ENCODE data around the gene MRPL55. TPM values are rescaled to one million over a fixed set of nuclear protein-coding genes. Genes with fewer than 3 reads are reported as not detected.
A peak's percentile ranks its signal among the peaks of the same experiment; 100 is the strongest.

Gene MRPL55
- total RNA-seq, 2 donors from 2014 or later, result 57.6 to 66.7 TPM

DNA sequence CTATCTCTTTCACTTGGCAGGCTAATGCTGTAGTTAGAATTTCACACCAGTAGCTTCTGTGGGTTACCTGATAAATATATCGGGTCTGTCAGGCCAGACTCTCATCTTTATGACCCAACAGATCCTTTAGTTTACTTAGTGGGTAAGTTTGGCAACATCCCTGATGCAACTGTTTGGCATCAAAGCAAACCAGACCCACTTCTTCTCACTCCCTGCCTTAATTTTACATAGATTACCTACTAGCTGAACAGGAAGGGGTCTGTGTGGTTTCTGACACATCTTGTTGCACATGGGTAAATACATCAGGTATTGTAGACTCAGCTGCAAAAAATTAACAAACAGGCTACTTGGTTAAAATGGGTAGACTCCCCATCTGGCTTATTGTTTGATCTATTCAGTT is 27.8 kb upstream of the MRPL55 start:
- Histone ChIP-seq H3K9ac (ENCODE audit: extremely low read depth, low read length, poor library complexity, severe bottlenecking) (no peak overlapping the region), H3K36me3 (ENCODE audit: control insufficient read depth, insufficient read depth, low read length) (peaks cover 3% of the 10 kb centered on the region), H3K27ac (ENCODE audit: low read depth, low read length) (no peak overlapping the region), H3K4me1 (ENCODE audit: control insufficient read depth, insufficient read depth, low read length) (no peaks in the 10 kb centered on the region), H3K9me3 (ENCODE audit: control insufficient read depth, low read length) (no peaks in the 10 kb centered on the region), H3K4me3 (ENCODE audit: low read length) (no peak overlapping the region), H3K27me3 (ENCODE audit: control insufficient read depth, insufficient read depth, low read length, poor library complexity, severe bottlenecking) (peaks cover 61% of the 10 kb centered on the region)
- Mint-ChIP-seq H3K4me1 (peaks cover 6% of the 10 kb centered on the region), H3K9me3 (no peaks in the 10 kb centered on the region), H3K4me3 (no peak overlapping the region), H3K27me3 (ENCODE audit: insufficient read depth) (peaks cover 63% of the 10 kb centered on the region), H3K36me3 (ENCODE audit: low read depth) (no peaks in the 10 kb centered on the region), H3K27ac (no peak overlapping the region)
- 57 to 75% methylated on average over 1 of the region's 1 CpG for WGBS, 2 experiments (ENCODE audit: insufficient coverage in 1 of 2, insufficient read length in 1 of 2)
- no peak for DNase-seq
- TF ChIP-seq, protein P1, sequence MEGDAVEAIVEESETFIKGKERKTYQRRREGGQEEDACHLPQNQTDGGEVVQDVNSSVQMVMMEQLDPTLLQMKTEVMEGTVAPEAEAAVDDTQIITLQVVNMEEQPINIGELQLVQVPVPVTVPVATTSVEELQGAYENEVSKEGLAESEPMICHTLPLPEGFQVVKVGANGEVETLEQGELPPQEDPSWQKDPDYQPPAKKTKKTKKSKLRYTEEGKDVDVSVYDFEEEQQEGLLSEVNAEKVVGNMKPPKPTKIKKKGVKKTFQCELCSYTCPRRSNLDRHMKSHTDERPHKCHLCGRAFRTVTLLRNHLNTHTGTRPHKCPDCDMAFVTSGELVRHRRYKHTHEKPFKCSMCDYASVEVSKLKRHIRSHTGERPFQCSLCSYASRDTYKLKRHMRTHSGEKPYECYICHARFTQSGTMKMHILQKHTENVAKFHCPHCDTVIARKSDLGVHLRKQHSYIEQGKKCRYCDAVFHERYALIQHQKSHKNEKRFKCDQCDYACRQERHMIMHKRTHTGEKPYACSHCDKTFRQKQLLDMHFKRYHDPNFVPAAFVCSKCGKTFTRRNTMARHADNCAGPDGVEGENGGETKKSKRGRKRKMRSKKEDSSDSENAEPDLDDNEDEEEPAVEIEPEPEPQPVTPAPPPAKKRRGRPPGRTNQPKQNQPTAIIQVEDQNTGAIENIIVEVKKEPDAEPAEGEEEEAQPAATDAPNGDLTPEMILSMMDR (conservative IDR thresholded peaks at IDR 0.05), result no peak

DNA sequence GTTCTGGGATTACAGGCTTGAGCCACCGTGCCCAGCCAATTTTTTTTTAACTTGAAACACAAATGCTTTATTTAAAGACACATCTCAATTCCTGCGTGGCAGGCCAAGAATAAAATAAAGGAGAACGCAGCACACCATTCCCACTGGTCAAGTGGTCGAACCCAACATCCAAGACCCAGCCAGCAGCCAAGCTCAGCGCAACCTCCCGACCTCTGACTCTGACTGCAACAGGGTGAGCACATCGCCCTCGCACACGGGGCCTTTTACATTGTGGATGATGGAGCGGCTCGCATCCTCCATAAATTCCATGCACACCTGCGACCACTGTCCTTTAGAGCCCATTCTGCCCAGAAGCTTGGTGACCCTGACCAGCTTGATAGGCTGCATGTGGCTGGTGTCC is 25.5 kb upstream of the MRPL55 start:
- Mint-ChIP-seq H3K4me3 (no peak overlapping the region), H3K9me3 (no peaks in the 10 kb centered on the region), H3K36me3 (ENCODE audit: low read depth) (no peaks in the 10 kb centered on the region), H3K27ac (no peak overlapping the region), H3K27me3 (ENCODE audit: insufficient read depth) (peaks cover 73% of the 10 kb centered on the region), H3K4me1 (peaks cover 9% of the 10 kb centered on the region)
- no peak for DNase-seq
- H3K4me1 ChIP-seq (ENCODE audit: control insufficient read depth, insufficient read depth, low read length), result no peaks in the 10 kb centered on the region
- no peaks in the 10 kb centered on the region for H3K36me3 ChIP-seq (ENCODE audit: control insufficient read depth, insufficient read depth, low read length)
- H3K27me3 ChIP-seq (ENCODE audit: control insufficient read depth, insufficient read depth, low read length, poor library complexity, severe bottlenecking), result peaks cover 61% of the 10 kb centered on the region
- no peak overlapping the region for H3K9ac ChIP-seq (ENCODE audit: extremely low read depth, low read length, poor library complexity, severe bottlenecking)
- no peaks in the 10 kb centered on the region for H3K9me3 ChIP-seq (ENCODE audit: control insufficient read depth, low read length)
- TF ChIP-seq, protein P1 (conservative IDR thresholded peaks at IDR 0.05), result no peak
- H3K4me3 ChIP-seq (ENCODE audit: low read length), result no peak overlapping the region
- no peak overlapping the region for H3K27ac ChIP-seq (ENCODE audit: low read depth, low read length)
- 88 to 90% methylated on average over 9 to 12 of the region's 12 CpGs for WGBS, 2 experiments (ENCODE audit: insufficient coverage in 1 of 2, insufficient read length in 1 of 2)

DNA sequence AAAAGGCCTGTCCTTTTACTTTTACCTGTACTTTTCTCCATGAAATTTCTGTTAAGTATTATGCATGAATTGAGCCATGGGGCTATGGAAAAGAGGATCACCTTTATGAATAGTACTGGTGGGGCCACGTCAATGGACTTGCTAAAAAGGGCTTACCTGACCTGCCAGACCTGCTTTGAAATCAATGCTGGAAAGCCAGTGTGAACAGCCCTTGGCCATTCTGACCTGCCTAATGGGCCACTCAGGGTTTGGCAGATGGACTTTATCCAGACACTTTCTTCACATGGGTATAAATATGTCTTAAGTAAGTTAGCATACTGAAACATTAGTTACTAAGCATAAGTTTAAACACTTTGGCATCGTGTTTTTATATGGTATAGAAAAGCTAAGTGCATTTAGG is 22.7 kb upstream of the MRPL55 start:
- no peak overlapping the region for H3K9ac ChIP-seq (ENCODE audit: extremely low read depth, low read length, poor library complexity, severe bottlenecking)
- Mint-ChIP-seq H3K27ac (no peak overlapping the region), H3K36me3 (ENCODE audit: low read depth) (no peaks in the 10 kb centered on the region)

More for the DNA sequence above, 22.7 kb upstream of the MRPL55 start:
- H3K27me3 Mint-ChIP-seq (ENCODE audit: insufficient read depth), result peaks cover 67% of the 10 kb centered on the region
- peaks cover 21% of the 10 kb centered on the region for H3K4me1 Mint-ChIP-seq
- H3K27me3 ChIP-seq (ENCODE audit: control insufficient read depth, insufficient read depth, low read length, poor library complexity, severe bottlenecking), result peaks cover 40% of the 10 kb centered on the region
- H3K36me3 ChIP-seq (ENCODE audit: control insufficient read depth, insufficient read depth, low read length), result no peaks in the 10 kb centered on the region
- TF ChIP-seq, protein P1 (conservative IDR thresholded peaks at IDR 0.05), result no peak
- peaks cover 2% of the 10 kb centered on the region for H3K4me1 ChIP-seq (ENCODE audit: control insufficient read depth, insufficient read depth, low read length)
- 73 to 84% methylated on average over 1 to 2 of the region's 2 CpGs for WGBS, 2 experiments (ENCODE audit: insufficient coverage in 1 of 2, insufficient read length in 1 of 2)
- no peak overlapping the region for H3K27ac ChIP-seq (ENCODE audit: low read depth, low read length)
- no peaks in the 10 kb centered on the region for H3K9me3 ChIP-seq (ENCODE audit: control insufficient read depth, low read length)
- H3K9me3 Mint-ChIP-seq, result no peaks in the 10 kb centered on the region
- peak overlapping the region; percentile 70 for H3K4me3 Mint-ChIP-seq
- DNase-seq, result no peak
- H3K4me3 ChIP-seq (ENCODE audit: low read length), result peak overlapping the region; percentile 70

Measured in endodermal cell (in vitro differentiated cells).